GM23338 (cell line): ENCODE data around the gene ZFP36L1. TPM values are rescaled to one million over a fixed set of nuclear protein-coding genes. Genes with fewer than 3 reads are reported as not detected.

Experiments used
- ATAC-seq: fragments of 200-7000 bp; cut with Tn5 transposase; 3 replicates; pipeline ENCODE4 v1.9.1; 2020
- DNase-seq: peaks from one replicate; pipeline ENCODE4 v3.0.0-alpha.2; 2015; ENCODE audit warnings: low spot score
- H2AFZ ChIP-seq: fragments of 200-600 bp; sonication (generic); 2 replicates; pipeline ENCODE4 v1.8.0; 2016; ENCODE audit warnings: antibody characterized with exemption, mild to moderate bottlenecking, moderate library complexity
- H3F3A ChIP-seq: fragments of 200-600 bp; sonication (generic); replicated peaks from 2 replicates; pipeline ENCODE4 v1.8.0; 2017; ENCODE audit warnings: antibody characterized with exemption, mixed run types, low read depth
- H3K27ac ChIP-seq: fragments of 200-600 bp; sonication (generic); 2 replicates; pipeline ENCODE4 v1.6.1; 2016; ENCODE audit warnings: low read depth
- H3K27me3 ChIP-seq: fragments of 200-600 bp; sonication (generic); 2 replicates; pipeline ENCODE4 v1.8.0; 2016; ENCODE audit warnings: mild to moderate bottlenecking, mixed run types, moderate library complexity; ENCODE audit not compliant: insufficient read depth
- H3K36me3 ChIP-seq: fragments of 200-600 bp; sonication (generic); 2 replicates; pipeline ENCODE4 v1.8.0; 2016; ENCODE audit warnings: mild to moderate bottlenecking; ENCODE audit not compliant: insufficient read depth
- H3K4me1 ChIP-seq: fragments of 200-600 bp; sonication (generic); 2 replicates; pipeline ENCODE4 v1.8.0; 2016; ENCODE audit warnings: mild to moderate bottlenecking, moderate library complexity; ENCODE audit not compliant: insufficient read depth
- H3K4me2 ChIP-seq: fragments of 200-600 bp; sonication (generic); 2 replicates; pipeline ENCODE4 v1.7.1; 2017; ENCODE audit warnings: mixed run types
- H3K4me3 ChIP-seq: fragments of 200-600 bp; sonication (generic); 2 replicates; pipeline ENCODE4 v1.6.1; 2016; ENCODE audit warnings: mixed run types
- H3K79me2 ChIP-seq: fragments of 200-600 bp; sonication (generic); replicated peaks from 2 replicates; pipeline ENCODE4 v1.8.0; 2017; ENCODE audit warnings: mild to moderate bottlenecking; ENCODE audit not compliant: insufficient read depth
- H3K9me2 ChIP-seq: fragments of 200-600 bp; sonication (generic); 2 replicates; pipeline ENCODE4 v1.8.0; 2017; ENCODE audit not compliant: insufficient read depth
- H4K20me1 ChIP-seq: fragments of 200-600 bp; sonication (generic); replicated peaks from 2 replicates; pipeline ENCODE4 v1.8.0; 2017; ENCODE audit warnings: mild to moderate bottlenecking; ENCODE audit not compliant: insufficient read depth
- H3K27ac Mint-ChIP-seq: 2 replicates; pipeline ENCODE4 v1.8.0; 2020; ENCODE audit warnings: inconsistent platforms, mild to moderate bottlenecking, moderate library complexity, mixed read lengths
- H3K27me3 Mint-ChIP-seq: 3 replicates; pipeline ENCODE4 v1.8.0; 2022; ENCODE audit warnings: low read depth, mild to moderate bottlenecking, moderate library complexity, mixed read lengths, inconsistent platforms; ENCODE audit not compliant: insufficient read depth, poor library complexity
- H3K36me3 Mint-ChIP-seq: 3 replicates; pipeline ENCODE4 v1.8.0; 2021; ENCODE audit warnings: low read depth, mild to moderate bottlenecking, inconsistent platforms, moderate library complexity, mixed read lengths
- H3K4me1 Mint-ChIP-seq: 3 replicates; pipeline ENCODE4 v1.8.0; 2020; ENCODE audit warnings: mild to moderate bottlenecking, inconsistent platforms, mixed read lengths
- H3K4me3 Mint-ChIP-seq: 3 replicates; pipeline ENCODE4 v1.8.0; 2021; ENCODE audit warnings: moderate library complexity, mild to moderate bottlenecking, inconsistent platforms, mixed read lengths
- H3K9me3 Mint-ChIP-seq: 3 replicates; pipeline ENCODE4 v1.8.0; 2020; ENCODE audit warnings: moderate library complexity, mild to moderate bottlenecking, inconsistent platforms, mixed read lengths
- CTCF ChIP-seq, 2 experiments: fragments of 200-600 bp in 1 of 2; sonication (generic) in 1 of 2; conservative IDR thresholded peaks; 2 replicates each; pipeline versions ENCODE4 v1.5.1 to v1.6.1; 2016 to 2017; ENCODE audit warnings: antibody characterized with exemption in 2 of 2, low read depth in 2 of 2, mild to moderate bottlenecking in 2 of 2, moderate library complexity in 1 of 2
- JUNB ChIP-seq: IDR thresholded peaks from one replicate; pipeline ENCODE4 v1.6.1; 2016; ENCODE audit warnings: antibody characterized with exemption; ENCODE audit not compliant: unreplicated experiment
- NANOG ChIP-seq: IDR thresholded peaks from 2 replicates; pipeline ENCODE4 v1.6.1; 2016; ENCODE audit warnings: antibody characterized with exemption, borderline replicate concordance
- POLR2AphosphoS5 ChIP-seq: IDR thresholded peaks from 2 replicates; pipeline ENCODE4 v1.6.1; 2016; ENCODE audit warnings: antibody characterized with exemption, low read depth
- ZNF114 ChIP-seq: fragments of 250-450 bp; sonication (Bioruptor Pico); IDR thresholded peaks from 2 replicates; pipeline ENCODE4 v1.5.0; 2020; ENCODE audit warnings: mild to moderate bottlenecking, moderate library complexity
- ZNF331 ChIP-seq: fragments of 250-450 bp; sonication (Bioruptor Pico); IDR thresholded peaks from 2 replicates; pipeline ENCODE4 v1.5.0; 2020; ENCODE audit warnings: low read depth, mild to moderate bottlenecking, moderate library complexity
- polyA plus RNA-seq: library from polyadenylated mRNA; unstranded; fragments of >200 nt; fragmentation: Nextera tagmentation; extraction: Ambion mirVana; gene quantifications from 2 replicates; pipeline ENCODE4 v1.2.1, GENCODE V29; 2016
- total RNA-seq: library from RNA; depleted of rRNA; stranded (reverse); fragments of >200 nt; shearing (Covaris generic); gene quantifications from 2 replicates; pipeline ENCODE4 v1.2.3, GENCODE V29; 2014
- TF ChIP-seq, protein P1 (sequence below): fragments of 250-450 bp; sonication (Bioruptor Pico); IDR thresholded peaks from 2 replicates; pipeline ENCODE4 v1.5.0; 2020; ENCODE audit warnings: mild to moderate bottlenecking, moderate library complexity

The ZFP36L1 gene
- total and polyA plus RNA-seq, 2 experiments from 2014 or later: 148 to 382 TPM

- TF ChIP-seq, protein P1, sequence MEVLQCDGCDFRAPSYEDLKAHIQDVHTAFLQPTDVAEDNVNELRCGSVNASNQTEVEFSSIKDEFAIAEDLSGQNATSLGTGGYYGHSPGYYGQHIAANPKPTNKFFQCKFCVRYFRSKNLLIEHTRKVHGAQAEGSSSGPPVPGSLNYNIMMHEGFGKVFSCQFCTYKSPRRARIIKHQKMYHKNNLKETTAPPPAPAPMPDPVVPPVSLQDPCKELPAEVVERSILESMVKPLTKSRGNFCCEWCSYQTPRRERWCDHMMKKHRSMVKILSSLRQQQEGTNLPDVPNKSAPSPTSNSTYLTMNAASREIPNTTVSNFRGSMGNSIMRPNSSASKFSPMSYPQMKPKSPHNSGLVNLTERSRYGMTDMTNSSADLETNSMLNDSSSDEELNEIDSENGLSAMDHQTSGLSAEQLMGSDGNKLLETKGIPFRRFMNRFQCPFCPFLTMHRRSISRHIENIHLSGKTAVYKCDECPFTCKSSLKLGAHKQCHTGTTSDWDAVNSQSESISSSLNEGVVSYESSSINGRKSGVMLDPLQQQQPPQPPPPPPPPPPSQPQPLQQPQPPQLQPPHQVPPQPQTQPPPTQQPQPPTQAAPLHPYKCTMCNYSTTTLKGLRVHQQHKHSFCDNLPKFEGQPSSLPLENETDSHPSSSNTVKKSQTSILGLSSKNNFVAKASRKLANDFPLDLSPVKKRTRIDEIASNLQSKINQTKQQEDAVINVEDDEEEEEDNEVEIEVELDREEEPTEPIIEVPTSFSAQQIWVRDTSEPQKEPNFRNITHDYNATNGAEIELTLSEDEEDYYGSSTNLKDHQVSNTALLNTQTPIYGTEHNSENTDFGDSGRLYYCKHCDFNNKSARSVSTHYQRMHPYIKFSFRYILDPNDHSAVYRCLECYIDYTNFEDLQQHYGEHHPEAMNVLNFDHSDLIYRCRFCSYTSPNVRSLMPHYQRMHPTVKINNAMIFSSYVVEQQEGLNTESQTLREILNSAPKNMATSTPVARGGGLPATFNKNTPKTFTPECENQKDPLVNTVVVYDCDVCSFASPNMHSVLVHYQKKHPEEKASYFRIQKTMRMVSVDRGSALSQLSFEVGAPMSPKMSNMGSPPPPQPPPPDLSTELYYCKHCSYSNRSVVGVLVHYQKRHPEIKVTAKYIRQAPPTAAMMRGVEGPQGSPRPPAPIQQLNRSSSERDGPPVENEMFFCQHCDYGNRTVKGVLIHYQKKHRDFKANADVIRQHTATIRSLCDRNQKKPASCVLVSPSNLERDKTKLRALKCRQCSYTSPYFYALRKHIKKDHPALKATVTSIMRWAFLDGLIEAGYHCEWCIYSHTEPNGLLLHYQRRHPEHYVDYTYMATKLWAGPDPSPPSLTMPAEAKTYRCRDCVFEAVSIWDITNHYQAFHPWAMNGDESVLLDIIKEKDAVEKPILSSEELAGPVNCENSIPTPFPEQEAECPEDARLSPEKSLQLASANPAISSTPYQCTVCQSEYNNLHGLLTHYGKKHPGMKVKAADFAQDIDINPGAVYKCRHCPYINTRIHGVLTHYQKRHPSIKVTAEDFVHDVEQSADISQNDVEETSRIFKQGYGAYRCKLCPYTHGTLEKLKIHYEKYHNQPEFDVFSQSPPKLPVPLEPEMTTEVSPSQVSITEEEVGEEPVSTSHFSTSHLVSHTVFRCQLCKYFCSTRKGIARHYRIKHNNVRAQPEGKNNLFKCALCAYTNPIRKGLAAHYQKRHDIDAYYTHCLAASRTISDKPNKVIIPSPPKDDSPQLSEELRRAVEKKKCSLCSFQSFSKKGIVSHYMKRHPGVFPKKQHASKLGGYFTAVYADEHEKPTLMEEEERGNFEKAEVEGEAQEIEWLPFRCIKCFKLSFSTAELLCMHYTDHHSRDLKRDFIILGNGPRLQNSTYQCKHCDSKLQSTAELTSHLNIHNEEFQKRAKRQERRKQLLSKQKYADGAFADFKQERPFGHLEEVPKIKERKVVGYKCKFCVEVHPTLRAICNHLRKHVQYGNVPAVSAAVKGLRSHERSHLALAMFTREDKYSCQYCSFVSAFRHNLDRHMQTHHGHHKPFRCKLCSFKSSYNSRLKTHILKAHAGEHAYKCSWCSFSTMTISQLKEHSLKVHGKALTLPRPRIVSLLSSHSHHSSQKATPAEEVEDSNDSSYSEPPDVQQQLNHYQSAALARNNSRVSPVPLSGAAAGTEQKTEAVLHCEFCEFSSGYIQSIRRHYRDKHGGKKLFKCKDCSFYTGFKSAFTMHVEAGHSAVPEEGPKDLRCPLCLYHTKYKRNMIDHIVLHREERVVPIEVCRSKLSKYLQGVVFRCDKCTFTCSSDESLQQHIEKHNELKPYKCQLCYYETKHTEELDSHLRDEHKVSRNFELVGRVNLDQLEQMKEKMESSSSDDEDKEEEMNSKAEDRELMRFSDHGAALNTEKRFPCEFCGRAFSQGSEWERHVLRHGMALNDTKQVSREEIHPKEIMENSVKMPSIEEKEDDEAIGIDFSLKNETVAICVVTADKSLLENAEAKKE: no peak
- TF ChIP-seq POLR2AphosphoS5 (no peak), CTCF (conservative IDR thresholded peaks at IDR 0.05; ENCODE audit: low read depth in 2 of 2) (no peak), NANOG (no peak)
These were observed 22.1 kb downstream of the ZFP36L1 start (continued) for GRCh38 chr14:68770553-68771286.

GRCh38 chr14:68770051-68770450, 22.8 kb downstream of the ZFP36L1 start:
- ATAC-seq: no peak
- H2AFZ ChIP-seq: no peak overlapping the region
- Mint-ChIP-seq H3K4me3 (no peak overlapping the region), H3K4me1 (peaks cover 4% of the 10 kb centered on the region), H3K27me3 (no peaks in the 10 kb centered on the region), H3K27ac (no peak overlapping the region), H3K36me3 (no peaks in the 10 kb centered on the region; the same call in 2 of the 3 replicates), H3K9me3 (no peaks in the 10 kb centered on the region; the same call in 2 of the 3 replicates)
- no peaks in the 10 kb centered on the region for H3F3A ChIP-seq
- no peak overlapping the region for H3K4me2 ChIP-seq
- no peaks in the 10 kb centered on the region for H3K4me1 ChIP-seq
- H4K20me1 ChIP-seq: no peaks in the 10 kb centered on the region
- no peaks in the 10 kb centered on the region for H3K36me3 ChIP-seq
- H3K9me2 ChIP-seq: peaks cover 5% of the 10 kb centered on the region; the same call in 1 of the 2 replicates
- no peaks in the 10 kb centered on the region for H3K79me2 ChIP-seq
- H3K4me3 ChIP-seq: no peak overlapping the region
- no peak overlapping the region for H3K27ac ChIP-seq
- DNase-seq: no peak
- no peaks in the 10 kb centered on the region for H3K27me3 ChIP-seq
- TF ChIP-seq ZNF114 (CRISPR knock-in tag) (no peak), POLR2AphosphoS5 (no peak), ZNF331 (CRISPR knock-in tag) (no peak), CTCF (conservative IDR thresholded peaks at IDR 0.05; ENCODE audit: low read depth in 2 of 2) (no peak), JUNB (no peak)
